Osteocyte (in vitro differentiated cells): ENCODE measurements around the gene GMDS. TPM values are rescaled to one million over a fixed set of nuclear protein-coding genes. Genes with fewer than 3 reads are reported as not detected.

ENCODE experiments used
- DNase-seq: peaks from one replicate; pipeline ENCODE4 v3.0.0; 2021; ENCODE audit warnings: mixed read lengths; ENCODE audit not compliant: unreplicated experiment; ENCODE audit errors: extremely low spot score
- H3K27ac Mint-ChIP-seq: one replicate; pipeline ENCODE4 v1.8.0; 2021; ENCODE audit warnings: mild to moderate bottlenecking, mixed read lengths; ENCODE audit not compliant: unreplicated experiment
- H3K27me3 Mint-ChIP-seq: one replicate; pipeline ENCODE4 v1.8.0; 2021; ENCODE audit warnings: mixed read lengths; ENCODE audit not compliant: unreplicated experiment
- H3K36me3 Mint-ChIP-seq: one replicate; pipeline ENCODE4 v1.8.0; 2021; ENCODE audit warnings: mixed read lengths; ENCODE audit not compliant: unreplicated experiment
- H3K4me1 Mint-ChIP-seq: one replicate; pipeline ENCODE4 v1.8.0; 2021; ENCODE audit warnings: mixed read lengths; ENCODE audit not compliant: unreplicated experiment
- H3K4me3 Mint-ChIP-seq: one replicate; pipeline ENCODE4 v1.8.0; 2021; ENCODE audit warnings: mild to moderate bottlenecking, moderate library complexity, mixed read lengths; ENCODE audit not compliant: unreplicated experiment
- H3K9me3 Mint-ChIP-seq: one replicate; pipeline ENCODE4 v1.8.0; 2021; ENCODE audit warnings: mixed read lengths; ENCODE audit not compliant: unreplicated experiment
- total RNA-seq: library from RNA; stranded (reverse); gene quantifications from 2 replicates; pipeline ENCODE4 v1.2.1, GENCODE V29; 2021
- TF ChIP-seq, protein P1 (sequence below): fragments of 200-600 bp; sonication (generic); IDR thresholded peaks from 2 replicates; pipeline ENCODE4 v1.5.0; 2021; ENCODE audit warnings: antibody characterized with exemption, mild to moderate bottlenecking, moderate library complexity

Gene GMDS
- total RNA-seq, 1 donor from 2014 or later, result 30.7 TPM

DNA sequence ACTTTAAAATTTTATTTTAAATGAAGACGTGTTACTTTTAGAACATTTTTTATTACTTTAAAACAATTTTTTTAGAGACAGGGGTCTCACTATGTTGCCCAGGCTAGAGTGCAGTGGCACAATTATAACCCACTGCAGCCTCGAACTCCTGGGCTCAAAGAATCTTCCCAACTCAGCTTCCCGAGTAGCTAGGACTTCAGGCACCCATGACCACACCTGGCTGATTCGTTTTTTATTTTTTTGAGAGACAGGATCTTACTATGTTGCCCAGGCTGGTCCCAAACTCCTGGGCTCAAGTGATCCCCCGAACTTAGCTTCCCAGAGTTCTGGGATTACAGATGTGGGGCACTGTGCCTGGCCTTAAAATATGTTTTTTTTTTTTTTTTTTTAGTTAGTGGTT lies 287.7 kb downstream of the GMDS start:
- DNase-seq, result no peak
- Mint-ChIP-seq H3K27me3 (no peaks in the 10 kb centered on the region), H3K4me3 (no peak overlapping the region), H3K27ac (no peak overlapping the region), H3K4me1 (peaks cover 22% of the 10 kb centered on the region), H3K36me3 (peaks cover 7% of the 10 kb centered on the region), H3K9me3 (no peaks in the 10 kb centered on the region)
- TF ChIP-seq, protein P1, sequence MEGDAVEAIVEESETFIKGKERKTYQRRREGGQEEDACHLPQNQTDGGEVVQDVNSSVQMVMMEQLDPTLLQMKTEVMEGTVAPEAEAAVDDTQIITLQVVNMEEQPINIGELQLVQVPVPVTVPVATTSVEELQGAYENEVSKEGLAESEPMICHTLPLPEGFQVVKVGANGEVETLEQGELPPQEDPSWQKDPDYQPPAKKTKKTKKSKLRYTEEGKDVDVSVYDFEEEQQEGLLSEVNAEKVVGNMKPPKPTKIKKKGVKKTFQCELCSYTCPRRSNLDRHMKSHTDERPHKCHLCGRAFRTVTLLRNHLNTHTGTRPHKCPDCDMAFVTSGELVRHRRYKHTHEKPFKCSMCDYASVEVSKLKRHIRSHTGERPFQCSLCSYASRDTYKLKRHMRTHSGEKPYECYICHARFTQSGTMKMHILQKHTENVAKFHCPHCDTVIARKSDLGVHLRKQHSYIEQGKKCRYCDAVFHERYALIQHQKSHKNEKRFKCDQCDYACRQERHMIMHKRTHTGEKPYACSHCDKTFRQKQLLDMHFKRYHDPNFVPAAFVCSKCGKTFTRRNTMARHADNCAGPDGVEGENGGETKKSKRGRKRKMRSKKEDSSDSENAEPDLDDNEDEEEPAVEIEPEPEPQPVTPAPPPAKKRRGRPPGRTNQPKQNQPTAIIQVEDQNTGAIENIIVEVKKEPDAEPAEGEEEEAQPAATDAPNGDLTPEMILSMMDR, result no peak

DNA sequence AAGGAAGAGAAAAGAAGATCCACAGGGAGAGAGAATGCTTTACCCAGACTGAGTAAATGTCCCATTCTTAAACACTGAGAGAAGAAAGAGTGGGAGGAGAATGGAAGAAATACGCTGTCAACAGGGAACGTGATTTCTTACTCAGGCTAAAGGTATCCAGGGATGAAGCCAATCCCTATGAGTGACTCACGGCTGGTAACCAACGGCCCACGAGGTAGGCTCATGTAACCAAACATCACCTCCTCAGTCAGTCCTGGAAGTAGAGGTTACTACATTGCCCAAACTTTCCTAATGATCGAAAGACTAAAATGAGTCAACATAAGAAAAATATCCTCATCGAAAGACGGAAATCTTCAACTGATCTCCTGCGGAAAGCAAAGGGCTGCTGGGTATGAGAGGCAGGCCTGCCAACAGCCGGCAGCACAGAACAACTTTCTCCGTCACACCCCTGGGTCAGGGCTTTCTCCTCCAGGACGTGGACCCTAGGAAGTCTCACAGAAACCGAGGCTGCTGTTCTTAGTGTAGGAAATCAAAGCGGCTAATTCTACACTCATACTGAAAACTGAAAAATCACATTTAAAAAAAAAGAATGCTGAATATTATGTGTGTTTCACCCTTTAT lies 292.6 kb downstream of the GMDS start:
- H3K4me3 Mint-ChIP-seq, result no peak overlapping the region
- peaks cover 13% of the 10 kb centered on the region for H3K36me3 Mint-ChIP-seq

DNA sequence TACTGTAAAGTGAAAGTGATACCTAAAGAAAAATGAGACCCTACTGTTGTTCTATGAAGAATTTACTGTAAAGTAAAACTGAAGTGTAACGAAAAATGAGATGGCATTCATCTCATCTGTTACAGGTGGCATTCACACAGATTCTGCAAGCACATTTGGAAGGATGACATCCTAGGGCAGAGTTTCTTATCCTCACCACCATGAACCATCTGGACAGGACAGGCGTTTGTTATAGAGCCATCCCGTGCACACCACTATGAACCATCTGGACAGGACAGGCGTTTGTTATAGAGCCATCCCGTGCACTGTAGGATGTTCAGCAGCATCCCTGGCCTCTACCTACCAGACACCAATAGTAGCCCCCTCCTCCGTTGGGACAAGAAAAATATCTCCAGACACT lies 294.8 kb downstream of the GMDS start:
- Mint-ChIP-seq H3K36me3 (peaks cover 22% of the 10 kb centered on the region), H3K4me3 (no peak overlapping the region), H3K9me3 (peaks cover 4% of the 10 kb centered on the region), H3K4me1 (peaks cover 13% of the 10 kb centered on the region), H3K27ac (no peak overlapping the region), H3K27me3 (no peaks in the 10 kb centered on the region)
- no peak for DNase-seq
- TF ChIP-seq, protein P1, result no peak

More for the DNA sequence above, 292.6 kb downstream of the GMDS start:
- Mint-ChIP-seq H3K9me3 (peaks cover 4% of the 10 kb centered on the region), H3K27me3 (no peaks in the 10 kb centered on the region), H3K4me1 (peaks cover 15% of the 10 kb centered on the region), H3K27ac (peak overlapping the region; percentile 74)
- no peak for DNase-seq
- TF ChIP-seq, protein P1, result no peak

DNA sequence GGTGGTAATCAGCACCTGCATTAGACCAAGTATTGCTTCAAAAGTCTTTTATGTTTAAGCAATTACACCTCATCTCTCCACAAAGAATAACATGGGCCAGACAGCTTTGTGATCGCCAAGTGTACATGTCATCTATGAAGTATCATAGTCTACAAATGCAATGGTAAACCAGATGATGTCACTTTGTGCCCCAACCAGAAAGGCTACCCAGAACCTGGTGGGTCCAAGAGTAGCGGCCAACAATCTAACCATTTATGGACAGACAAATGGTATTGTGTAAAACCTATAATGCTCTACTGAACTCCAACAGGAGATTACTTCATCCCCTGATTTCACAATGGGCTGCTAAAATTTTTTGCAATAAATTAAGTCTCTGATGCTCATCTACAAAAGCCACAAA lies 295.9 kb downstream of the GMDS start:
- peaks cover 25% of the 10 kb centered on the region for H3K36me3 Mint-ChIP-seq
- peaks cover 13% of the 10 kb centered on the region for H3K4me1 Mint-ChIP-seq
- no peak for DNase-seq
- H3K27ac Mint-ChIP-seq, result no peak overlapping the region
- no peaks in the 10 kb centered on the region for H3K27me3 Mint-ChIP-seq
- H3K4me3 Mint-ChIP-seq, result no peak overlapping the region
- TF ChIP-seq, protein P1, result no peak
- H3K9me3 Mint-ChIP-seq, result peaks cover 4% of the 10 kb centered on the region

DNA sequence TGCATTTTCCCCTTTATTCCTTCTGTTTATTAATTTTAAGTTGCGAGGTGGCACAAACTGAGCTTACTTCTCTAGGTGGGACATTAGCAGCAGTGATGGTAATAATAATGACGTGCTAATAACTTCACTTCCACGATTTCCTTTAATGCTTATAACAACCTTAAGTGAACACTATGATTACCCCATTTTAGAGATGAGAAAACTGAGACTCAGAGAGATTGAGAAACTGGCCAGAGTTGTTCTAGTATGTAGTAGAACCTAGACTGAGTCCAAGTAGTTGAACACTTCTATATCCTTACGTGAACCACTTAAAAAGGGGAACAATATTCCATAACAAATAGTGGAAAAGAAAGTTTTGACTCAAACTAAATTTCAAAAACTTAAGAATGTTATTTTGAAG lies 297.5 kb downstream of the GMDS start:
- Mint-ChIP-seq H3K27ac (no peak overlapping the region), H3K4me3 (no peak overlapping the region)
- DNase-seq, result no peak

More for the DNA sequence above, 297.5 kb downstream of the GMDS start:
- Mint-ChIP-seq H3K36me3 (peaks cover 25% of the 10 kb centered on the region), H3K4me1 (peaks cover 12% of the 10 kb centered on the region), H3K27me3 (no peaks in the 10 kb centered on the region), H3K9me3 (peaks cover 4% of the 10 kb centered on the region)
- TF ChIP-seq, protein P1, result no peak
